Activated CD8-positive, alpha-beta memory T cell treated with anti-CD3 and anti-CD28 coated beads for 36 hours (primary cell): ENCODE data around the gene ZNF827. TPM values are rescaled to one million over a fixed set of nuclear protein-coding genes. Genes with fewer than 3 reads are reported as not detected.
"Not testable (repeated sequence)": the region's sequence is repeated elsewhere in the genome, so short reads cannot be mapped to it uniquely, and the experiment has no call there.

Experiments
- CTCF ChIA-PET: fragments of 350-600 bp; sonication (Branson Sonifier 250); formaldehyde crosslinking; loops from one replicate; lab custom pipeline; 2021; ENCODE audit warnings: antibody characterized with exemption; lab: Charles Lee
- POLR2A ChIA-PET: fragments of 350-600 bp; sonication (Branson Sonifier 250); formaldehyde crosslinking; loops from one replicate; lab custom pipeline; 2021; ENCODE audit warnings: antibody characterized with exemption; lab: Charles Lee
- total RNA-seq, 2 experiments: library from RNA; stranded (reverse); gene quantifications; one replicate each; pipeline ENCODE4 v1.2.3, GENCODE V29; 2021

ZNF827 gene
- total RNA-seq, 2 experiments from 2014 or later, result 29.8 to 30.3 TPM

- ChIA-PET POLR2A (no interaction called here), CTCF (no interaction called here)
Measured at GRCh38 chr4:145845118-145845517, 93.5 kb downstream of the ZNF827 start.

- ChIA-PET POLR2A (interaction anchor here (0.6 kb wide), 1 partner anchor 36 kb away, joined by 3 read pairs; no protein-coding TSS in a partner anchor), CTCF (no interaction called here)
Measured at GRCh38 chr4:145843639-145844038, 95.0 kb downstream of the ZNF827 start.

- ChIA-PET POLR2A (interaction anchor here (0.6 kb wide), 1 partner anchor 35 kb away, joined by 3 read pairs; no protein-coding TSS in a partner anchor), CTCF (no interaction called here)
Measured at GRCh38 chr4:145843148-145843547, 95.5 kb downstream of the ZNF827 start.

- CTCF ChIA-PET, result interaction anchor here (0.6 kb wide), 1 partner anchor 22 kb away, joined by 3 read pairs; no protein-coding TSS in a partner anchor
- POLR2A ChIA-PET, result no interaction called here
Measured at GRCh38 chr4:145842224-145842887, 96.3 kb downstream of the ZNF827 start.

GRCh38 chr4:145840801-145841200, 97.8 kb downstream of the ZNF827 start:
- ChIA-PET POLR2A (no interaction called here), CTCF (interaction anchor here (0.6 kb wide), 1 partner anchor 60 kb away, joined by 4 read pairs; no protein-coding TSS in a partner anchor)

GRCh38 chr4:145840162-145840768, 98.4 kb downstream of the ZNF827 start:
- CTCF ChIA-PET, result no interaction called here
- POLR2A ChIA-PET, result no interaction called here

GRCh38 chr4:145839151-145839550, 99.5 kb downstream of the ZNF827 start:
- ChIA-PET POLR2A (no interaction called here), CTCF (no interaction called here)

- CTCF ChIA-PET, POLR2A ChIA-PET: not testable (repeated sequence)
Measured at GRCh38 chr4:145832384-145832783, 106.2 kb downstream of the ZNF827 start.

- CTCF ChIA-PET, result no interaction called here
- POLR2A ChIA-PET, result no interaction called here
Measured at GRCh38 chr4:145830699-145831098, 107.9 kb downstream of the ZNF827 start.

- POLR2A ChIA-PET, result no interaction called here
- CTCF ChIA-PET, result interaction anchor here (0.6 kb wide), 1 partner anchor 208 kb away, joined by 3 read pairs; no protein-coding TSS in a partner anchor
Measured at GRCh38 chr4:145829629-145830395, 108.8 kb downstream of the ZNF827 start.

- ChIA-PET POLR2A (no interaction called here), CTCF (no interaction called here)
Measured at GRCh38 chr4:145828802-145829485, 109.7 kb downstream of the ZNF827 start.

GRCh38 chr4:145827885-145828284, 110.7 kb downstream of the ZNF827 start:
- POLR2A ChIA-PET, result no interaction called here
- CTCF ChIA-PET, result no interaction called here

GRCh38 chr4:145825255-145825654, 113.4 kb downstream of the ZNF827 start:
- ChIA-PET POLR2A (no interaction called here), CTCF (no interaction called here)

GRCh38 chr4:145824463-145824862, 114.2 kb downstream of the ZNF827 start:
- CTCF ChIA-PET, result no interaction called here
- POLR2A ChIA-PET, result no interaction called here

- POLR2A ChIA-PET, result no interaction called here
Measured at GRCh38 chr4:145823743-145824142, 114.9 kb downstream of the ZNF827 start.

GRCh38 chr4:145822581-145822980, 116.0 kb downstream of the ZNF827 start:
- ChIA-PET POLR2A (no interaction called here), CTCF (no interaction called here)

More at GRCh38 chr4:145823743-145824142, 114.9 kb downstream of the ZNF827 start:
- CTCF ChIA-PET, result no interaction called here

GRCh38 chr4:145822181-145822580, 116.4 kb downstream of the ZNF827 start:
- ChIA-PET CTCF (no interaction called here), POLR2A (no interaction called here)

- POLR2A ChIA-PET, result no interaction called here
- CTCF ChIA-PET, result no interaction called here
Measured at GRCh38 chr4:145821766-145822165, 116.9 kb downstream of the ZNF827 start.

- POLR2A ChIA-PET, result no interaction called here
- CTCF ChIA-PET, result no interaction called here
Measured at GRCh38 chr4:145820407-145820806, 118.2 kb downstream of the ZNF827 start.

GRCh38 chr4:145819853-145820181, 118.8 kb downstream of the ZNF827 start:
- CTCF ChIA-PET, result no interaction called here
- POLR2A ChIA-PET, result no interaction called here
